ENCODE measurements around the gene PLPP4. TPM values are rescaled to one million over a fixed set of nuclear protein-coding genes. Genes with fewer than 3 reads are reported as not detected.

PLPP4 gene
- total RNA-seq, 1 experiment from 2014 or later = not detected

DNA sequence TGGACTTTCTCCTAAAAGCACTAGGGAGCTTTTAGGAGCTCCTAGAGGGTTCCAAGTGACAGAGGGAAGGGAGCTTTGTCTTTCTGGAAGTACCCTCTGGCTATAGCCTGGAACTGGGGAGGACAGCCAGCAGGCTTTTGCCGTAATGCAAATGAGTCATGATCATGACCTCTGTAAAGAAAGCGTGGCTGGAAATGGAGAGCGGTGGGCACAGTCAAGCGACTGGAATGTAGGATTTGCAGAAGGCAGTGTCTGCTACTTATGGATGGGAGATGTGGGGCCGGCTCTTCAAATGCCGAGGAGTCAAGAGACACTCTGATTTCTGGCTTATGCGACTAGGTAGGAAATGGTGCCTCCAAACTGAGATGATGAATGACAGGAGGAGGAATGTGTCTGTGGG lies 34.6 kb upstream of the PLPP4 start:
- Mint-ChIP-seq H3K4me3 (no peak overlapping the region), H3K9me3 (no peaks in the 10 kb centered on the region; a peak in 1 of 5 replicates), H3K27ac (no peak overlapping the region), H3K27me3 (ENCODE audit: low read depth) (peaks cover 1% of the 10 kb centered on the region; the same call in 1 of the 2 replicates), H3K36me3 (ENCODE audit: insufficient read depth in 1 of 3, low read depth in 3 of 3) (no peaks in the 10 kb centered on the region), H3K4me1 (0 out of 4 replicates have a peak, but pooled peaks cover 0 to 2% of the 10 kb centered on the region in 2 experiments)
- Histone ChIP-seq H3K14ac (ENCODE audit: insufficient read depth, low read length) (no peak overlapping the region), H2BK15ac (ENCODE audit: low read depth, low read length) (no peak overlapping the region), H2AFZ (ENCODE audit: low read length) (no peak overlapping the region), H3K9me3 (ENCODE audit: control insufficient read depth, low read depth, low read length) (no peaks in the 10 kb centered on the region), H2BK12ac (ENCODE audit: insufficient read length, low read depth, low read length) (no peak overlapping the region), H2BK120ac (ENCODE audit: low read depth, low read length, poor library complexity, severe bottlenecking) (no peak overlapping the region), H3K79me1 (ENCODE audit: insufficient read depth, low read depth, low read length, poor library complexity, severe bottlenecking) (no peaks in the 10 kb centered on the region), H4K91ac (ENCODE audit: insufficient read length, low read depth, low read length) (no peak overlapping the region), H3K27ac (ENCODE audit: insufficient read length, low read depth, low read length) (no peak overlapping the region), H4K5ac (ENCODE audit: insufficient read length, low read depth, low read length) (no peak overlapping the region), H4K8ac (replicated peaks; ENCODE audit: insufficient read length, low read depth, low read length) (no peak overlapping the region), H3T11ph (ENCODE audit: low read length) (no peak overlapping the region), H3K4ac (ENCODE audit: low read depth, low read length) (no peak overlapping the region), H3K27me3 (ENCODE audit: insufficient read depth, low read length) (no peaks in the 10 kb centered on the region), H3K23me2 (ENCODE audit: insufficient read length, low read depth, low read length, poor library complexity, severe bottlenecking) (no peaks in the 10 kb centered on the region), H3K56ac (ENCODE audit: insufficient read length, low read depth, low read length) (no peak overlapping the region), H3K23ac (ENCODE audit: insufficient read length, low read depth, low read length) (no peak overlapping the region), H2BK20ac (ENCODE audit: low read depth, low read length, poor library complexity, severe bottlenecking) (no peak overlapping the region), H3K9ac (ENCODE audit: extremely low read depth, insufficient read length, low read length) (no peak overlapping the region), H3K18ac (ENCODE audit: insufficient read length, low read depth, low read length) (no peak overlapping the region), H3K4me1 (ENCODE audit: insufficient read depth, low read length) (no peaks in the 10 kb centered on the region), H4K20me1 (ENCODE audit: control insufficient read depth, insufficient read depth, insufficient read length) (no peaks in the 10 kb centered on the region), H2AK5ac (ENCODE audit: insufficient read length, low read length) (no peak overlapping the region), H2BK5ac (ENCODE audit: insufficient read length, low read length) (no peak overlapping the region), H3K79me2 (ENCODE audit: insufficient read depth, low read length) (no peaks in the 10 kb centered on the region), H3K4me2 (ENCODE audit: insufficient read depth, insufficient read length, low read length) (no peak overlapping the region)
- no peak for DNase-seq
- WGBS (ENCODE audit: extremely low coverage, insufficient read length, low lambda C conversion rate) = no CpG with 5 or more reads among the region's 7 CpGs
- TF ChIP-seq, protein P1, sequence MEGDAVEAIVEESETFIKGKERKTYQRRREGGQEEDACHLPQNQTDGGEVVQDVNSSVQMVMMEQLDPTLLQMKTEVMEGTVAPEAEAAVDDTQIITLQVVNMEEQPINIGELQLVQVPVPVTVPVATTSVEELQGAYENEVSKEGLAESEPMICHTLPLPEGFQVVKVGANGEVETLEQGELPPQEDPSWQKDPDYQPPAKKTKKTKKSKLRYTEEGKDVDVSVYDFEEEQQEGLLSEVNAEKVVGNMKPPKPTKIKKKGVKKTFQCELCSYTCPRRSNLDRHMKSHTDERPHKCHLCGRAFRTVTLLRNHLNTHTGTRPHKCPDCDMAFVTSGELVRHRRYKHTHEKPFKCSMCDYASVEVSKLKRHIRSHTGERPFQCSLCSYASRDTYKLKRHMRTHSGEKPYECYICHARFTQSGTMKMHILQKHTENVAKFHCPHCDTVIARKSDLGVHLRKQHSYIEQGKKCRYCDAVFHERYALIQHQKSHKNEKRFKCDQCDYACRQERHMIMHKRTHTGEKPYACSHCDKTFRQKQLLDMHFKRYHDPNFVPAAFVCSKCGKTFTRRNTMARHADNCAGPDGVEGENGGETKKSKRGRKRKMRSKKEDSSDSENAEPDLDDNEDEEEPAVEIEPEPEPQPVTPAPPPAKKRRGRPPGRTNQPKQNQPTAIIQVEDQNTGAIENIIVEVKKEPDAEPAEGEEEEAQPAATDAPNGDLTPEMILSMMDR (conservative IDR thresholded peaks at IDR 0.05) = no peak

All from H9 (cell line).